Glomerular visceral epithelial cell (primary cell): Measurements from ENCODE around the gene GPRC5C.
A peak's percentile ranks its signal among the peaks of the same experiment; 100 is the strongest.
"Not testable (repeated sequence)": the region's sequence is repeated elsewhere in the genome, so short reads cannot be mapped to it uniquely, and the experiment has no call there.

ENCODE experiments used
- DNase-seq: peaks from one replicate; pipeline ENCODE4 v3.0.0-alpha.2; 2016; ENCODE audit errors: extremely low spot score

Gene GPRC5C

GRCh38 chr17:74473294-74473693 is 41.4 kb downstream of the GPRC5C start:
- DNase-seq = no peak

- no peak for DNase-seq
Measured at GRCh38 chr17:74474043-74474792, 42.3 kb downstream of the GPRC5C start.

GRCh38 chr17:74475189-74475588 is 43.3 kb downstream of the GPRC5C start:
- DNase-seq = no peak

- DNase-seq = no peak
Measured at GRCh38 chr17:74477411-74477810, 45.5 kb downstream of the GPRC5C start.

- no peak for DNase-seq
Measured at GRCh38 chr17:74478420-74479100, 46.7 kb downstream of the GPRC5C start.

- no peak for DNase-seq
Measured at GRCh38 chr17:74480290-74480689, 48.4 kb downstream of the GPRC5C start.

GRCh38 chr17:74481621-74482020 is 49.7 kb downstream of the GPRC5C start:
- no peak for DNase-seq

- DNase-seq = no peak
Measured at GRCh38 chr17:74484066-74484465, 52.2 kb downstream of the GPRC5C start.

GRCh38 chr17:74485022-74485743 is 53.3 kb downstream of the GPRC5C start:
- DNase-seq = no peak

GRCh38 chr17:74485841-74486240 is 54.0 kb downstream of the GPRC5C start:
- no peak for DNase-seq

- not testable (repeated sequence) for DNase-seq
Measured at GRCh38 chr17:74488276-74488675, 56.4 kb downstream of the GPRC5C start.

- DNase-seq = no peak
Measured at GRCh38 chr17:74490716-74491115, 58.8 kb downstream of the GPRC5C start.

- no peak for DNase-seq
Measured at GRCh38 chr17:74491626-74492025, 59.7 kb downstream of the GPRC5C start.

- DNase-seq = peak; percentile 65
Measured at GRCh38 chr17:74493331-74493833, 61.5 kb downstream of the GPRC5C start.
